Kidney (tissue), 14 donors: ENCODE results near the gene EDNRB. TPM values are rescaled to one million over a fixed set of nuclear protein-coding genes. Genes with fewer than 3 reads are reported as not detected.
A peak's percentile ranks its signal among the peaks of the same experiment; 100 is the strongest.
"Not testable (repeated sequence)": the region's sequence is repeated elsewhere in the genome, so short reads cannot be mapped to it uniquely, and the experiment has no call there.

Experiments
- DNase-seq, 5 donors: peaks; one replicate each; pipeline ENCODE4 v3.0.0-alpha.2; 2013 to 2020
- FAIRE-seq: peaks from 2 replicates; lab custom pipeline; 2012; peaks lifted over from hg19 to GRCh38; lab: Jason Lieb, UNC
- H3K27ac ChIP-seq, 2 donors: one replicate each; pipeline ENCODE4 v1.7.0; 2013; ENCODE audit warnings: low read depth in 2 of 2, low read length in 2 of 2, inconsistent platforms in 1 of 2
- H3K27me3 ChIP-seq: one replicate; pipeline ENCODE4 v1.7.1; 2013; ENCODE audit warnings: low read length, inconsistent platforms; ENCODE audit not compliant: control insufficient read depth, insufficient read depth
- H3K36me3 ChIP-seq, 3 donors: one replicate each; pipeline versions ENCODE4 v1.7.0 to v1.7.1; 2013; ENCODE audit warnings: low read length in 3 of 3, control low read depth in 1 of 3, inconsistent platforms in 1 of 3; ENCODE audit not compliant: insufficient read depth in 3 of 3, control insufficient read depth in 2 of 3
- H3K4me1 ChIP-seq, 3 donors: one replicate each; pipeline versions ENCODE4 v1.7.0 to v1.7.1; 2013; ENCODE audit warnings: low read length in 3 of 3, inconsistent platforms in 1 of 3, low read depth in 1 of 3; ENCODE audit not compliant: control insufficient read depth in 2 of 3, insufficient read depth in 2 of 3
- H3K4me3 ChIP-seq, 3 donors: one replicate each; pipeline versions ENCODE4 v1.7.0 to v1.8.1; 2013; ENCODE audit warnings: low read length in 3 of 3, control low read depth in 1 of 3, inconsistent platforms in 1 of 3
- H3K9ac ChIP-seq, 3 donors: one replicate each; pipeline versions ENCODE4 v1.7.0 to v1.7.1; 2013; ENCODE audit warnings: low read length in 3 of 3, control low read depth in 1 of 3, inconsistent platforms in 1 of 3
- H3K9me3 ChIP-seq, 3 donors: one replicate each; pipeline versions ENCODE4 v1.7.0 to v1.7.1; 2013; ENCODE audit warnings: low read length in 3 of 3, control low read depth in 1 of 3, inconsistent platforms in 1 of 3; ENCODE audit not compliant: control insufficient read depth in 2 of 3, insufficient read depth in 1 of 3
- CTCF ChIP-seq: IDR thresholded peaks from 3 replicates; pipeline ENCODE4 v1.5.1; 2012; ENCODE audit warnings: mild to moderate bottlenecking, moderate library complexity, borderline replicate concordance; ENCODE audit not compliant: insufficient read depth; ENCODE audit errors: extremely low read depth
- intact Hi-C: fragments of 100-400 bp; cut with DNase I; formaldehyde crosslinking; loops from one replicate; pipeline ENCODE4 v1.11.1; 2022
- polyA plus RNA-seq: library from polyadenylated mRNA; stranded (reverse); fragments of 350-450 nt; fragmentation: Illumina TruSeq; extraction: RNeasy Lipid Tissue Mini Kit (QIAGEN cat#74804); gene quantifications from one replicate; pipeline ENCODE4 v1.2.3, GENCODE V29; 2014; ENCODE audit warnings: low read depth, low replicate concordance; ENCODE audit not compliant: insufficient read depth
- total RNA-seq: library from RNA; stranded (reverse); fragmentation: NEBNext Ultra II Directional; extraction: Animal tissue kit (Norgen Biotek cat#: 25700); gene quantifications from one replicate; pipeline ENCODE4 v1.2.1, GENCODE V29; 2021
- donor health status: control.
- donor health status: control.
- donor health status: control.
- donor health status: control.
- donor health status: control.
- donor health status: DM: yes; HTN: yes; CAD: no.
- donor health status: Normal renal cell carcinoma (clear cell type).

EDNRB gene
- total and polyA plus RNA-seq, 2 donors from 2014 or later, result 14.0 to 60.1 TPM

DNA sequence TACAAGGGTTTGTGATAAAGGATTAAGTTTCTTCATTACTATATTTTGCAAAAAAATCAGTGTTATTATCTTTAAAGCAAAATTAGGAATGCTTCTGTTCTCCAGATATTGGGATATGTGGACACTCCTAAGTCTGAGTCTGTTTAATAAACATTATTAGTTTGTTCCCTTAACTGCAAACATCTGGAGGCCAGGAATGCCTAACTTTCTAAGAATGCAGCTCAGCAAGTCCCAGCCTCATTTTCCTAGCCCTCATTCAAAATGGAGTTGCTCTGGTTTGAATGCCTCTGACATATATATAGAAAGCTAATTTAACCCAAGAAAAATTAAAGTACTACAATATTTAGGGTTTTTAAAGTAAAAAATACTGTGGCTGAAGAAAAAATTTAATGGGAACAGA, 33.6 kb upstream of the EDNRB start:
- Histone ChIP-seq H3K36me3 (no peaks in the 10 kb centered on the region), H3K27me3 (no peaks in the 10 kb centered on the region), H3K4me3 (no peak overlapping the region), H3K27ac (no peak overlapping the region), H3K9me3 (no peaks in the 10 kb centered on the region), H3K4me1 (no peaks in the 10 kb centered on the region), H3K9ac (no peak overlapping the region)
- DNase-seq, result no peak
- TF ChIP-seq CTCF, result no peak
- intact Hi-C loops, result no loop called here
- no peak for FAIRE-seq

DNA sequence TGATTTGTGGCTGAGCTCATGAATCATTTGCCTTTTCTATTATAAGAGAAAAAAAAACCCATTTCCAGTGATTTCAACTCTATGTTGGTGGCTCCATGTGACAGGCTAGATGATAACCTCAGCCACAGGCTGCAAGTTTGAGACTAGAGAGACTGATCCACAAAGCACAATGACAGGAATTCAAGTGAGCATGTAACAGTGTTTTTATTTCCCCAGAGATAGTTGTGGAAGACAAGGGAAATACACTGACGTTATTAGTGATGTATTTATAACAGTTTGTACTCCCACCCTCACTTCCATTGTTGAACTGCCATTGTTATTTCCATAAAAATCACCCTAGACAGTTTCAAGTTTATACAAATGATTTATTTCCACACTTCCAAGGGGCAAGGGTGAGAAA, 27.9 kb upstream of the EDNRB start:
- H3K4me3 ChIP-seq, result no peak overlapping the region
- H3K4me1 ChIP-seq, result no peaks in the 10 kb centered on the region
- intact Hi-C loops, result no loop called here
- no peak overlapping the region for H3K9ac ChIP-seq
- no peaks in the 10 kb centered on the region for H3K27me3 ChIP-seq
- no peaks in the 10 kb centered on the region for H3K9me3 ChIP-seq
- FAIRE-seq (no peak), DNase-seq (peak in 3 of 5 donors; percentile 9 to 69 (median 44))
- TF ChIP-seq CTCF, result no peak
- H3K36me3 ChIP-seq, result no peaks in the 10 kb centered on the region
- no peak overlapping the region for H3K27ac ChIP-seq

- H3K27me3 ChIP-seq, intact Hi-C loops, H3K9ac ChIP-seq, H3K27ac ChIP-seq, FAIRE-seq, H3K4me3 ChIP-seq, H3K36me3 ChIP-seq, H3K9me3 ChIP-seq, H3K4me1 ChIP-seq: not testable (repeated sequence)
- DNase-seq, result peak in 1 of 5 donors; percentile 53
Measured at GRCh38 chr13:77935063-77935462, 16.4 kb upstream of the EDNRB start.

DNA sequence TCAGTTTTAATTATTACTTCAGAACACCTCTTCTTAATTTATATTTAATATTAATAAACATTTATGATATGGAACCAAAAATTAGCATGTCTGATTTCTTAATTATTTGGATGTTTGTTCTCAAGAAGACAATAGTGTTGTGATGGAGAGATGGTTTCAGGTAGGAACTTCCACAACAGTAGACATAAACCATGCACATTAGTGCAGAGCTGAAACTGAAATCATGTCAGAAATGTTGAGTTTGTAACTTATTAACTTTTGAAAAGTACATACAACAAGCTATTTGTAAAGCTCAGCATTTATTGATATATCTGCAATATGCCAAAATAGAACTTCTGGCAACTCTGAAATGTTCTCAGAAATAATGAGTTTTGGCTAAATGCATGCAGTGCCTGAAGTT, 11.8 kb upstream of the EDNRB start:
- no peak for TF ChIP-seq CTCF
- intact Hi-C loops, result no loop called here
- DNase-seq (no peak), FAIRE-seq (no peak)
- H3K27ac ChIP-seq, result no peak overlapping the region
- H3K27me3 ChIP-seq, result no peaks in the 10 kb centered on the region
- no peaks in the 10 kb centered on the region for H3K4me1 ChIP-seq
- H3K36me3 ChIP-seq, result no peaks in the 10 kb centered on the region
- H3K4me3 ChIP-seq, result no peak overlapping the region
- no peaks in the 10 kb centered on the region for H3K9me3 ChIP-seq
- no peak overlapping the region for H3K9ac ChIP-seq
